GM20431 (cell line): Measurements from ENCODE around the gene TBC1D1.

Experiments
- in situ Hi-C: fragments of 300-500 bp; cut with MseI, MboI; formaldehyde crosslinking; loops from one replicate; pipeline ENCODE4 v1.15.0; 2020; ENCODE audit warnings: low sequenced_read_pairs; ENCODE audit not compliant: unreplicated experiment

TBC1D1 gene

DNA sequence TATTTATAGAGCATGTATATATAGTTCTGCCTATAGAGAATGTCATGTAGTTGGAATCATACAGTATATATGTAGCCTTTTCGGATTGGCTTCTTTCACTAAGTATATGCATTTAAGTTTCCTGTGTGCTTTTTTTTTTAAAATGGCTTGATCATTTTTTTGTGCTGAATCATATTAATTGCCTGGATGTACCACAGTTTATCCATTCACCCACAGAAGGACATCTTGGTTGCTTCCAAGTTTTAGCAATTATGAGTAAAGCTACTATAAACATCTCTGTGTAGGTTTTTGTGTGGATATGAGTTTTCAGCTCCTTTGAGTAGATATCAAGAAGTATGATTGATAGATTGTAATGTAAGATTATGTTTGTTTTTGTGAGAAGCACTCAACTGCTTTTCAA is 93.1 kb downstream of the TBC1D1 start:
- in situ Hi-C loops: no loop called here

- in situ Hi-C loops: no loop called here
Measured at GRCh38 chr4:37985730-37986275, 94.9 kb downstream of the TBC1D1 start.

DNA sequence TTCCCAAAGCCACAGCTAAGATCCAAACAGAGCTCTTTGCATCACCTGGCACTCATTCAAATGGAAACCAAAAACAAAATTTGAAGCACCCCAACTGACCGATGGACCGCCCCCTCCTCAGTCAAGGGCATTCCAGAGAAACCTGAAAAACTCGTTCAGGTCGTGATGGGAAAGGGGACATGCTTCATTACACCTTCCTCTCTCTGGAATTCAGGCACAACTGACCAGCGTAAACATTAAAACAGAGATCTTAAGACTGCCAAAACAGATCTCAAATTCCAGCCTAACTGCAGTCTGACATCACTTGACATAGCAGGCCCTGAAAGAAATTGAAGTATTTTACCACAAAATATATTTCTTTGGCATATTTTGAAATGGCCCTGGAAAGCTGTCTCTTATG is 97.8 kb downstream of the TBC1D1 start:
- in situ Hi-C loops: no loop called here

GRCh38 chr4:37989398-37990260 is 98.7 kb downstream of the TBC1D1 start:
- in situ Hi-C loops: no loop called here

DNA sequence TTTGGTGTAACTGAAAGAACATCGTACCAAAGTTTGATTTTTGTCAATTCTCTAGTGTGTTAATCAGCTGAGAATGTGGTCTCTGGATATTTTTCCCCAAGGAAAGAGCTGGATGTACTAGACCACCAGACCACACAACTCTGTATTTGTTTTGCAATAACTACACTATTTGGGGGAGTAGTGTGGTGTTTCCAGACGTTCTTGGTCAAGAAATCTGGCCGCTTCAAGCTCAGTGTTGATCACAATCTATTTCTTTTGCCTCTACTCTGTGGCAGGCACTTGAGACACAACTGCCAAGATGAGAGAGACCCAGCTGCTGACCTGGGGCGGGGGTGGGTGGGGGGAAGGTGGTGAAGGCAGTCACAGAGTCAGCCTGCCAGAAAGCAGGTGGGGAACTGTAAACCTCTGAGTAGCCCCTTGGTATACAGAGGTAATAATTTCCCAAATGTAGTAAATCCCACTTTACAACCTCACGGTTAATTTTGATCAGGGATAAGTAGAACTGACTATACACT is 99.9 kb downstream of the TBC1D1 start:
- in situ Hi-C loops: no loop called here

DNA sequence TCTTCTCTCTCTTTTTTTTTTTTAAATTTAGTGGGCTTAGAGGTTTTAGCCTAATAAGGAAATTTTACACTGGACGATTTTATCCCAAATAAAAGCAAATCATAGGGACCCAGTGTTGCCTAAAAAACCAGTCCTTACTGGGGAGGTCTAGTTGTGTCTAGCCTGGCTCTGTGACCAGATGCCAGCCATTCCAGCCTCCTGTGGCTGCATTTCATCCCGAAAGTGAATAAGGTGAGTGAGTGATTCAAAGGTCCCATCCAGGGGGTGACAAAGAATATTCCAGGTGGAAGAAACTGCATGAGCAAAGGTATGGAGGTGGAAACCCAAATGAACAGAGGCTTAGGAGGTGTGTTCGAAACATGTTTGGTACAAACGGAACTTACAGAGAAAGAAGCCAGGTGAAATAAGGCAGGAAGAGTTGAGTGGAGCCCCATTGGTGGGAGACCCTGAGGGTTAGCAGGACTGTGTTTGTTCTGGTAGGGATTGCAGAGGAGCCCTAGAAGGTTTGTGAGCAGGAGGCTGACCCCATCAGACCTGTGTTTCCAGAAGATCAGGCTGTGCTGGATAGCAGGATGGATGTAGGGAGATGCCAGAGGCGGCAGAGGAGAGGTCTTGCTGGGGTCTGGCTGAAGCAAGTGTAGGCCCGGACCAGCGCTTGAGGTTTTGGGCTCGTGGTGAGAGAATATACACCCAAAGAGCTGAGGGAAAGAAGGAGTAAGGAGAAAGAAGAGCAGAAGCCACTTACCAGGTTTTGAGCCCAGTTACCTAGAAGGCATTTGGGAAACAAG is 100.9 kb downstream of the TBC1D1 start:
- in situ Hi-C loops: no loop called here

- in situ Hi-C loops: no loop called here
Measured at GRCh38 chr4:37993806-37994205, 102.9 kb downstream of the TBC1D1 start.

GRCh38 chr4:37994569-37994968 is 103.7 kb downstream of the TBC1D1 start:
- in situ Hi-C loops: no loop called here

- in situ Hi-C loops: no loop called here
Measured at GRCh38 chr4:37995299-37995821, 104.5 kb downstream of the TBC1D1 start.

- in situ Hi-C loops: no loop called here
Measured at GRCh38 chr4:37995981-37996775, 105.3 kb downstream of the TBC1D1 start.

GRCh38 chr4:37998226-37998625 is 107.3 kb downstream of the TBC1D1 start:
- in situ Hi-C loops: no loop called here

GRCh38 chr4:37999000-37999716 is 108.3 kb downstream of the TBC1D1 start:
- in situ Hi-C loops: no loop called here

GRCh38 chr4:37999965-38000364 is 109.1 kb downstream of the TBC1D1 start:
- in situ Hi-C loops: no loop called here

GRCh38 chr4:38001927-38002326 is 111.0 kb downstream of the TBC1D1 start:
- in situ Hi-C loops: no loop called here

GRCh38 chr4:38002451-38003071 is 111.7 kb downstream of the TBC1D1 start:
- in situ Hi-C loops: no loop called here

DNA sequence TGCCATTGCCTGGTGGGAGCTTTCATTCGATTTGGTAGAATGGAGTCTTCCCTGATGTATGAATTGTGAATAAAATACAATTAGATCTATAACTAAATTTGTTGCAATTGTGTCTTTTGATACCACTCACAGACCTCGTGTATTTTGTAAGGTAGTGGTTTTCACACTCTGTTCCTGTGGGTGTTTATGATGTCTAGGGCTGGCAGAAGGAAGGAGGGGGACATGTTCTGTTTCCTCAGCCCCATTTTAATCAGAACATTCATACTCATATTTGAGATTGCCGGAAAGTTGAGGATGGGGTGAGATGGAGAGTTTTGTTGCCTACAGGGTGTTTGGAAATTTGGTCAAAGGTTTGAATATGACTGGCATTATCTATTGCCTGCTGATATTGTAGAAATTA is 112.2 kb downstream of the TBC1D1 start:
- in situ Hi-C loops: no loop called here

- in situ Hi-C loops: no loop called here
Measured at GRCh38 chr4:38003628-38004027, 112.7 kb downstream of the TBC1D1 start.

DNA sequence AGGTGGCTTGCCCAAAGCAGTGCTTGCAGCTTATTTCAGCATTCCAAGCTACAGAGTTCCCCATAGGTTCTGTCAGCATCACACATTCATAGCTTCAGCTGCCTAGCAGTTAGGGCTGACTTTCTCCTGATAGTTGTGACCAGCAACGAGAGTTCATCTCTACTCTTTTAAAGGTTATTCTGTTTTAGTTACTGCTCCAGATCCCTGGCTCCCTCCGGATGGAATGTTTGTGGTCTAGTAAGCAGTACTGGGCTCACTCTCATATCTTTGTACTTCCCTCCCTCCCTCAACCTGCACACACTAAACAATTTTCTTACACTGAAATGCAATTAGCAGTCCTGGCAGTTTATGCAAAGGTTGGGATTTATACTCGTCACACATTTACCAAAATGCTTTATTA is 113.2 kb downstream of the TBC1D1 start:
- in situ Hi-C loops: no loop called here

- in situ Hi-C loops: no loop called here
Measured at GRCh38 chr4:38004887-38005286, 114.0 kb downstream of the TBC1D1 start.
